OCI-LY7 (cell line): Measurements from ENCODE around the gene PRKAG2. TPM values are rescaled to one million over a fixed set of nuclear protein-coding genes. Genes with fewer than 3 reads are reported as not detected.

Source experiments
- BruUV-seq: library from RNA; stranded (reverse); fragments of 400-500 nt; replicated peaks from 2 replicates; lab custom pipeline; 2021; lab: Mats Ljungman, UMichigan
- CTCF ChIA-PET: fragments of 300-600 bp; sonication (Branson Sonifier 250); formaldehyde crosslinking; loops from one replicate; lab custom pipeline; 2022; ENCODE audit warnings: antibody characterized with exemption; ENCODE audit not compliant: unreplicated experiment; lab: Charles Lee
- POLR2A ChIA-PET: fragments of 300-600 bp; sonication (Branson Sonifier 250); formaldehyde crosslinking; loops from one replicate; lab custom pipeline; 2022; ENCODE audit warnings: antibody characterized with exemption; lab: Charles Lee
- DNase-seq: peaks from one replicate; pipeline ENCODE4 v3.0.0-alpha.2; 2015; ENCODE audit warnings: low spot score
- H2AFZ ChIP-seq: fragments of 200-600 bp; sonication (generic), shearing (Covaris generic); 2 replicates; pipeline ENCODE4 v1.6.1; 2014; ENCODE audit warnings: mild to moderate bottlenecking, antibody characterized with exemption, low read length, moderate library complexity
- H3K27ac ChIP-seq: fragments of 200-600 bp; sonication (generic); 2 replicates; pipeline ENCODE4 v1.5.1; 2014; ENCODE audit warnings: mixed run types, low read depth, mild to moderate bottlenecking, moderate library complexity, low read length, inconsistent platforms; ENCODE audit not compliant: poor library complexity, severe bottlenecking
- H3K36me3 ChIP-seq: fragments of 200-600 bp; sonication (generic); 2 replicates; pipeline ENCODE4 v1.6.1; 2014; ENCODE audit warnings: mild to moderate bottlenecking, antibody characterized with exemption, low read length, moderate library complexity, mixed read lengths; ENCODE audit not compliant: insufficient read depth
- H3K4me1 ChIP-seq: fragments of 200-600 bp; sonication (generic); 2 replicates; pipeline ENCODE4 v1.5.1; 2014; ENCODE audit warnings: mild to moderate bottlenecking, low read length; ENCODE audit not compliant: insufficient read depth, poor library complexity, severe bottlenecking
- H3K4me2 ChIP-seq: fragments of 200-600 bp; sonication (generic); 2 replicates; pipeline ENCODE4 v1.6.1; 2014; ENCODE audit warnings: mild to moderate bottlenecking, low read length
- H3K4me3 ChIP-seq: fragments of 200-600 bp; sonication (generic); 2 replicates; pipeline ENCODE4 v1.5.1; 2014; ENCODE audit warnings: mild to moderate bottlenecking, low read depth, low read length; ENCODE audit not compliant: poor library complexity, severe bottlenecking
- H3K79me2 ChIP-seq: fragments of 200-600 bp; sonication (generic); 2 replicates; pipeline ENCODE4 v1.6.1; 2016; ENCODE audit warnings: low read depth, mild to moderate bottlenecking, low read length, moderate library complexity, mixed read lengths; ENCODE audit not compliant: insufficient read depth
- H3K9me2 ChIP-seq: fragments of 200-600 bp; sonication (generic); 2 replicates; pipeline ENCODE4 v1.6.1; 2016; ENCODE audit warnings: mild to moderate bottlenecking, low read length, mixed read lengths; ENCODE audit not compliant: insufficient read depth
- H3K9me3 ChIP-seq: fragments of 200-600 bp; sonication (generic); 2 replicates; pipeline ENCODE4 v1.6.1; 2014; ENCODE audit warnings: mild to moderate bottlenecking, mixed run types, low read length, mixed read lengths
- H4K20me1 ChIP-seq: fragments of 200-600 bp; sonication (generic); 2 replicates; pipeline ENCODE4 v1.6.1; 2014; ENCODE audit warnings: mild to moderate bottlenecking, antibody characterized with exemption, low read length, moderate library complexity, mixed read lengths; ENCODE audit not compliant: insufficient read depth
- CTCF ChIP-seq: fragments of 200-600 bp; sonication (generic); conservative IDR thresholded peaks from 2 replicates; pipeline ENCODE4 v1.5.1; 2014; ENCODE audit warnings: mild to moderate bottlenecking, antibody characterized with exemption, low read length, moderate library complexity, mixed read lengths
- EZH2phosphoT487 ChIP-seq: fragments of 200-600 bp; sonication (generic); IDR thresholded peaks from 2 replicates; pipeline ENCODE4 v1.6.1; 2018; ENCODE audit warnings: low read depth, borderline replicate concordance, mild to moderate bottlenecking, mixed run types, antibody characterized with exemption, low read length, moderate library complexity, mixed read lengths
- intact Hi-C: fragments of 100-400 bp; cut with micrococcal nuclease; formaldehyde crosslinking; loops from one replicate; pipeline ENCODE4 v1.10.0; 2022; ENCODE audit not compliant: unreplicated experiment
- total RNA-seq, 2 experiments: library from RNA; depleted of rRNA in 1 of 2; stranded (reverse); fragments of >200 nt in 1 of 2; shearing (Covaris generic) in 1 of 2; gene quantifications; 2 replicates each; pipeline ENCODE4 v1.2.3, GENCODE V29; 2014 to 2022

PRKAG2 gene
- total RNA-seq, 2 experiments from 2014 or later = 1.2 to 5.1 TPM

GRCh38 chr7:151919595-151919994, 42.7 kb upstream of the PRKAG2 start:
- CTCF ChIA-PET = no interaction called here
- Histone ChIP-seq H2AFZ (no peak overlapping the region), H3K9me2 (no peaks in the 10 kb centered on the region), H3K4me2 (no peak overlapping the region), H3K27ac (no peak overlapping the region), H3K4me3 (no peak overlapping the region), H3K79me2 (no peaks in the 10 kb centered on the region), H3K9me3 (no peaks in the 10 kb centered on the region), H4K20me1 (no peaks in the 10 kb centered on the region), H3K36me3 (no peaks in the 10 kb centered on the region), H3K4me1 (no peaks in the 10 kb centered on the region)
- no peak for DNase-seq
- POLR2A ChIA-PET = no interaction called here
- TF ChIP-seq EZH2phosphoT487 = no peak
- TF ChIP-seq CTCF = no peak
- intact Hi-C loops = no loop called here
- no TSS peak for BruUV-seq

- intact Hi-C loops = no loop called here
- no peaks in the 10 kb centered on the region for H4K20me1 ChIP-seq
- no peaks in the 10 kb centered on the region for H3K4me1 ChIP-seq
- no peaks in the 10 kb centered on the region for H3K9me3 ChIP-seq
- H3K27ac ChIP-seq = no peak overlapping the region
- no peaks in the 10 kb centered on the region for H3K79me2 ChIP-seq
- H2AFZ ChIP-seq = no peak overlapping the region
- no TSS peak for BruUV-seq
- no peak overlapping the region for H3K4me2 ChIP-seq
- no peaks in the 10 kb centered on the region for H3K9me2 ChIP-seq
- H3K4me3 ChIP-seq = no peak overlapping the region
- POLR2A ChIA-PET = no interaction called here
- CTCF ChIA-PET = no interaction called here
- no peaks in the 10 kb centered on the region for H3K36me3 ChIP-seq
- TF ChIP-seq EZH2phosphoT487 = no peak
- TF ChIP-seq CTCF = no peak
- DNase-seq = no peak
Observed at GRCh38 chr7:151918510-151918843, 41.6 kb upstream of the PRKAG2 start.

- Histone ChIP-seq H3K4me3 (no peak overlapping the region), H3K79me2 (no peaks in the 10 kb centered on the region), H3K9me2 (no peaks in the 10 kb centered on the region; the same call in 1 of the 2 replicates), H3K4me2 (no peak overlapping the region), H3K36me3 (no peaks in the 10 kb centered on the region), H3K27ac (no peak overlapping the region), H3K4me1 (no peaks in the 10 kb centered on the region), H4K20me1 (no peaks in the 10 kb centered on the region), H3K9me3 (no peaks in the 10 kb centered on the region), H2AFZ (no peak overlapping the region)
- ChIA-PET CTCF (no interaction called here), POLR2A (no interaction called here)
- BruUV-seq = no TSS peak
- no peak for TF ChIP-seq EZH2phosphoT487
- TF ChIP-seq CTCF = no peak
- no peak for DNase-seq
- intact Hi-C loops = no loop called here
Observed at GRCh38 chr7:151917791-151918509, 41.0 kb upstream of the PRKAG2 start.
